ENCODE results near the gene ICE1.

The ICE1 gene

DNA sequence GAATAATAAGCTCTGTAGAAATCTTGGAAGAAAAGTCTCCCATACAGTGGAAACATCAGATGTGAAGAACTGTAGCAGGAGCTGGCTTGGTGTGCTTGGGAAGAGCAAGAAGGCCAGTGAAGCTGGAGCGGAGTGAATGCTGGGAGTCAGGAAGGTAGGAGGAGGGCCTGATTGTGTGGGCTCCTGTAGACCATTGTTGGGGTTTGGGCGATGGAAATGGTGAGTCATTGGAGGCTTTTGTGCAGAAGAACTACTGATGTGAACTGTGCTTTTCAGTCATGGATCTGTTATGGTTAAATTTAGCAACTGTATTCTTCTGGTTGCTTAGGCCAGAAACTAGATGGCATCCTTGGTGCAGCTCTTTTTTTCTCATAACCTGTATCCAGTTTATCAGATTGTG is 2.3 kb downstream of the ICE1 start:
- H3K4me3 ChIP-seq (ENCODE audit: low read depth, low read length), result no peak overlapping the region
- no peak for DNase-seq
- in situ Hi-C loops (cut with HindIII; ENCODE audit: low pct_ligation_motif_present, low sequenced_read_pairs), result no loop called here
- H3K27me3 ChIP-seq (replicated peaks), result no peaks in the 10 kb centered on the region
- H3K27ac ChIP-seq, result no peak overlapping the region
- TF ChIP-seq, protein P1, sequence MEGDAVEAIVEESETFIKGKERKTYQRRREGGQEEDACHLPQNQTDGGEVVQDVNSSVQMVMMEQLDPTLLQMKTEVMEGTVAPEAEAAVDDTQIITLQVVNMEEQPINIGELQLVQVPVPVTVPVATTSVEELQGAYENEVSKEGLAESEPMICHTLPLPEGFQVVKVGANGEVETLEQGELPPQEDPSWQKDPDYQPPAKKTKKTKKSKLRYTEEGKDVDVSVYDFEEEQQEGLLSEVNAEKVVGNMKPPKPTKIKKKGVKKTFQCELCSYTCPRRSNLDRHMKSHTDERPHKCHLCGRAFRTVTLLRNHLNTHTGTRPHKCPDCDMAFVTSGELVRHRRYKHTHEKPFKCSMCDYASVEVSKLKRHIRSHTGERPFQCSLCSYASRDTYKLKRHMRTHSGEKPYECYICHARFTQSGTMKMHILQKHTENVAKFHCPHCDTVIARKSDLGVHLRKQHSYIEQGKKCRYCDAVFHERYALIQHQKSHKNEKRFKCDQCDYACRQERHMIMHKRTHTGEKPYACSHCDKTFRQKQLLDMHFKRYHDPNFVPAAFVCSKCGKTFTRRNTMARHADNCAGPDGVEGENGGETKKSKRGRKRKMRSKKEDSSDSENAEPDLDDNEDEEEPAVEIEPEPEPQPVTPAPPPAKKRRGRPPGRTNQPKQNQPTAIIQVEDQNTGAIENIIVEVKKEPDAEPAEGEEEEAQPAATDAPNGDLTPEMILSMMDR (IDR thresholded peaks at IDR 0.05; ENCODE audit: low read depth, low read length, missing control alignments), result no peak
- peaks cover 3% of the 10 kb centered on the region for H3K36me3 ChIP-seq (replicated peaks)

DNA sequence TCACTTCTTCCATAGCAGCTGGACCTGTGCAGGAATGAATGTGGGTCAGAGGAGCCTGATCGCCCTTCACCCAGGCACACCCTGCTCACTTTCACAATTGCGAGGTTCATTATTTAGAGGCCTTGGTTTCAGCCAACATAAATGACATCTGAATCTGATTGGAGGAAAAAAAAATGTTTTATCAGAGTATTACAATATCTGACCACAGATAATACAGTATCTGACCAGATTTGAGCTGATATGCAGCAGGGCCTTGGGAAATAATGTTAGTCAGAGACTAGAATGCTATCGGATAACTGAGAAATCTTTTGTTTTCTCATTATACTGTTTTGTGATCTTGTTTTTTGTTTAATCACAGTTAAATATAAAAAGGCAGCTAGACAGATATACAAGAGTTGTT is 7.7 kb downstream of the ICE1 start:
- peak overlapping the region; percentile 5 for H3K27ac ChIP-seq
- no peaks in the 10 kb centered on the region for H3K27me3 ChIP-seq (replicated peaks)
- TF ChIP-seq, protein P1 (IDR thresholded peaks at IDR 0.05; ENCODE audit: low read depth, low read length, missing control alignments), result no peak
- DNase-seq, result no peak
- H3K36me3 ChIP-seq (replicated peaks), result no peaks in the 10 kb centered on the region
- H3K4me3 ChIP-seq (ENCODE audit: low read depth, low read length), result no peak overlapping the region
- in situ Hi-C loops (cut with HindIII; ENCODE audit: low pct_ligation_motif_present, low sequenced_read_pairs), result no loop called here

DNA sequence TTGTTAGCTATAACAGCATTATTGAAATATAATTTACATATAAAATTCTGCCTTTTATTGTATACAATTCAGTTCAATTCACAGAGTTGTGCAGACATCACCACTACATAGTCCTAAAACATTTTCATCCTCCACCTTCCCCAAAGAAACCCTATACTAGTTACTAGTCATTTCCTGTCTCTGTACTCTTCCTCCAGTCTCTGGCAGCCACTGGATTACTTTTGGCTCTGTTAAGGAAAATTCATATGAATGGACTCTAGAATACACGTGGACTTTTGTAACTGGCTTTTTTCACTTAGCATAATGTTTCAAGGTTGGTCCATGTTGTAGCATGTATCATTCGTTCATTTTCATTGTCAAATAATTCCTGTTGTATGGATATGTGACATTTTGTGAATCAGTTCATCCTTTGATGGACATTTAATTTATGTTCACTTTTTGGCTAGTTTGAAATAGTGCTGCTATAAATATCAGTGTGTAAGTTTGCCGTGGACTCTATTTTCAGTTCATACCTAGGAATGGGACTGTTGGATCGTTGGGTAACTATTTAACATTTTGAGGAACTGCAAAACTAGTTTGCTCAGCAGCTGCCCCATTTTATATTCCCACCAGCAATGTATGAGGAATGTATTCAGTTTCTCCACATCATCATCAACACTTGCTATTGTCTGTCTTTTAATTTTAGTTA is 9.7 kb downstream of the ICE1 start:
- TF ChIP-seq, protein P1 (IDR thresholded peaks at IDR 0.05; ENCODE audit: low read depth, low read length, missing control alignments), result no peak
- no peaks in the 10 kb centered on the region for H3K27me3 ChIP-seq (replicated peaks)

DNA sequence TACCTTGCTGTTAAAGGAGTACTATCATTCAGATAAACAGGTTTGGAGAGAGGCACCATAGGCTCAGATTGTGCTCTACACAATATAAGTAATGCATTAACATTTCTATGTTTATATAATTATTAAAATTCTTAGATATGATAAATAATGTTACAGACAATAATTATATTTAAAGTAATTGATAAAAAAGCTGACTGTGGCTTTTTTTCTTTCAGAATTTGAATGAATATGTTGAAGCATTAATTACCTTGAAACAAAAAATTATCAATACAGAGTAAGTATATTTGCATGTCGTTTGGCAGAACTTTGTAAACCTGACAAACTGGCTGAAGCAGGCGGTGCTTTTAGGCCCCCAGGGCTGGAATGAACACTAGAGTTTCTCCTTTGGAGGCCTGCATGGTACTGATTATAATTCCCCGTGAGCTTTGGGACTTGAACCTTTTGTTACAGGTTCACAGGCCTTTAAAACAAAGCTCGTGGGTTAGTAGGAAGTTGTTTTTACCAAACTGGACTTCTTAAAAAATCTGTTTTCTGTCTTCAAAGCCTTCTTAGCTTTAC is 13.8 kb downstream of the ICE1 start:
- H3K36me3 ChIP-seq (replicated peaks), result peaks cover 9% of the 10 kb centered on the region
- TF ChIP-seq, protein P1 (IDR thresholded peaks at IDR 0.05; ENCODE audit: low read depth, low read length, missing control alignments), result no peak
- in situ Hi-C loops (cut with HindIII; ENCODE audit: low pct_ligation_motif_present, low sequenced_read_pairs), result no loop called here
- H3K27ac ChIP-seq, result no peak overlapping the region
- no peaks in the 10 kb centered on the region for H3K27me3 ChIP-seq (replicated peaks)
- DNase-seq, result no peak
- no peak overlapping the region for H3K4me3 ChIP-seq (ENCODE audit: low read depth, low read length)

More for the DNA sequence above, 9.7 kb downstream of the ICE1 start:
- DNase-seq, result peak; percentile 61
- peak overlapping the region; percentile 20 for H3K27ac ChIP-seq
- no peak overlapping the region for H3K4me3 ChIP-seq (ENCODE audit: low read depth, low read length)
- no peaks in the 10 kb centered on the region for H3K36me3 ChIP-seq (replicated peaks)
- in situ Hi-C loops (cut with HindIII; ENCODE audit: low pct_ligation_motif_present, low sequenced_read_pairs), result no loop called here

DNA sequence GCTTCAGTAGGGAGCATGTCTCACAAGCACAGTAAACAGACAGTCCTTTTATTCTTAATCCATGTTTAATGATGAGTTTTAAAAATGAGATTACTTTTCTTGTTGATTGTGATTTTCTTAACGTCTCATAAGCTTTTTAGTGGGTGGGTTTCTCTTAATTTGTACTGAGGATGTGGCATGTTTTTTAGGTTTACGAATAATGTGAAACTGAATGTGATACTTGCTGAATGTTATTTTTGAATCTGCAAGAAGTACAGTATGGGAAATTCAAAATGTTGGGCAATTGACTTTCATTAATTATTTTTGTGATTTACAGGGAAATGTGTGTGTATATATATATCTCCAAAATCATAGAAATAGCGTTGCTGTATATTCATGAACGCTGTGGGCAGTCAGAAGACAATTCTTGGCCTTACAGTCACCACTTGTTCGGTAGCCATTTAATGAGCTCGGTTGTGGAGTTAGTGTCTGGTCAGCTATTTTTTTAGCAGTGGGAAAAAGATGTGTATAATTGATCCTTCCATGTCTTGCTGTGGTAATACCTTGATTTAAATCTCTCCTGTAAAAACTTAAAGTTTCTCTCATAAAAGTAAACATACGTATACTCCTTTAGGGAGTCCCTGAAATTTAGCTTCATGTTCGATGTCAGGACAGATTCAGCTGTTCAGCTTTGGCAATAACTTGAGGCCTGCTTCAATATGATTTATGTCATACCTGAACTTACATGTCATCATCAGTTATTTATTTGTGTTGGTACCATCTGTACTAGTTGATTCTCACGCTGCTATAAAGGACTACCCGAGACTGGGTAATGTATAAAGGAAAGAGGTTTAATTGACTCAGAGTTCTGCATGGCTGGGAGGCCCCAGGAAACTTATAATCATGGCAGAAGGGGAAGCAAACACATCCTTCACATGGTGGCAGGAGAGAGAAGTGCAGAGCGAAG is 15.0 kb downstream of the ICE1 start:
- no peak overlapping the region for H3K27ac ChIP-seq
- TF ChIP-seq, protein P1 (IDR thresholded peaks at IDR 0.05; ENCODE audit: low read depth, low read length, missing control alignments), result no peak
- H3K36me3 ChIP-seq (replicated peaks), result peaks cover 9% of the 10 kb centered on the region
- in situ Hi-C loops (cut with HindIII; ENCODE audit: low pct_ligation_motif_present, low sequenced_read_pairs), result no loop called here
- no peak for DNase-seq
- H3K4me3 ChIP-seq (ENCODE audit: low read depth, low read length), result no peak overlapping the region
- no peaks in the 10 kb centered on the region for H3K27me3 ChIP-seq (replicated peaks)

Measured in brain microvascular endothelial cell (primary cell).